GM21367 (cell line): ENCODE measurements around the gene CD93.

Experiments used
- ATAC-seq: cut with Tn5 transposase; IDR thresholded peaks from one replicate; pipeline ENCODE4 v1.9.1; 2021; ENCODE audit not compliant: unreplicated experiment

The CD93 gene, protein sequence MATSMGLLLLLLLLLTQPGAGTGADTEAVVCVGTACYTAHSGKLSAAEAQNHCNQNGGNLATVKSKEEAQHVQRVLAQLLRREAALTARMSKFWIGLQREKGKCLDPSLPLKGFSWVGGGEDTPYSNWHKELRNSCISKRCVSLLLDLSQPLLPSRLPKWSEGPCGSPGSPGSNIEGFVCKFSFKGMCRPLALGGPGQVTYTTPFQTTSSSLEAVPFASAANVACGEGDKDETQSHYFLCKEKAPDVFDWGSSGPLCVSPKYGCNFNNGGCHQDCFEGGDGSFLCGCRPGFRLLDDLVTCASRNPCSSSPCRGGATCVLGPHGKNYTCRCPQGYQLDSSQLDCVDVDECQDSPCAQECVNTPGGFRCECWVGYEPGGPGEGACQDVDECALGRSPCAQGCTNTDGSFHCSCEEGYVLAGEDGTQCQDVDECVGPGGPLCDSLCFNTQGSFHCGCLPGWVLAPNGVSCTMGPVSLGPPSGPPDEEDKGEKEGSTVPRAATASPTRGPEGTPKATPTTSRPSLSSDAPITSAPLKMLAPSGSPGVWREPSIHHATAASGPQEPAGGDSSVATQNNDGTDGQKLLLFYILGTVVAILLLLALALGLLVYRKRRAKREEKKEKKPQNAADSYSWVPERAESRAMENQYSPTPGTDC

GRCh38 chr20:23086056-23086566 lies at the start of gene CD93:
Gene CD93 (minus strand): TSS chr20:23086324. CDS start chr20:23086192, 132 bp downstream.
- no peak for ATAC-seq

- ATAC-seq = no peak
Measured at GRCh38 chr20:23133560-23133998, 47.5 kb upstream of the CD93 start.

GRCh38 chr20:23132930-23133559 lies 46.9 kb upstream of the CD93 start:
- ATAC-seq = no peak

DNA sequence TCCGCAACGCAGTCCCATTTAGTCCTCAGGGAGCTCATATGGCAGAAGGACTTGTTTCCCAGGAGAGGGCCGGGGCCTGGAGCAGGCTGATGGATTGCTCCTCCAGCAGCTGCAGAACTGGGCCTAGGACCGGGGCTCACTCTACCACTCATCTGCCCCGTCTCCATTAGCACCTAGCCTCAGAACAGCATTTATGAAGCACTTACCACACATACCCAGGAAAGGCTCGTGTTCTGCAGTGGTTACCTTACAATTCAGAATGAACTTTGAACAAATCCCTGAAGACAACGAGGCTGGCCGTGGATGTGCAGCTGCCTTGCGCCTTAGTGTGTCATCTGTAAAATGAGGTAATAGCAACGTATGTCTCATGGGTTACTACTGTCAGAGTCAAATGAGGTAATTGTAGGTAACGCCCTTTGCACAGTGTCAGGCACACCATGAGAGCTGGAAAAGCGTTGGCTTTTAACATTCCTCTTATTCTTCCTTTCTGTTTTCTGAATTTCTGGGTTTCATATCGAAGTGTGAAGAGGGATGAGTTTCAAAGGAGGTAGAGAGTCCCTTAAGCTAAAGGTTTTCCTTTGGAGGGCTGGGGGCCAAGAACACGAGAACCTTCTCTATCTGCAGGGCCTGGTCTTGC lies 46.3 kb upstream of the CD93 start:
- ATAC-seq = no peak

DNA sequence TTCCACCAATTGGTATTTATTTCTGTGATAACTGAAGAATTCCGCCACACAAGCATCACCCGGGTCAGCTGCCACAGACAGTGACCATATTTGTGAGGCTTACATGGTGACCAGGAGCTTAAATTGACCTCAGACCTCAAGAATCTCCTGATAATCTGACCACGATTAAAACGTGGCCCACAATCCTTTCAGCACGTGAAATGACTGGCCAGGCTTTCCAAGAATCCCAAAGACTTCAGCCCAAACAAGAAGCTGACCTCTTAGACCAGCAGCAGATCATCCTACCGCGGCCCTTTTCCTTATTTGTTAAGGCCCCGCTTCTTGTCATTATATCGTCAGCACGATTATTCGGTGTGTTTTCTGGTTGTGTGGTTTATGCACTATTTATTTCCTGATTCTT lies 45.6 kb upstream of the CD93 start:
- no peak for ATAC-seq

- ATAC-seq = no peak
Measured at GRCh38 chr20:23130622-23131140, 44.6 kb upstream of the CD93 start.

GRCh38 chr20:23129891-23130621 lies 43.9 kb upstream of the CD93 start:
- ATAC-seq = no peak

- no peak for ATAC-seq
Measured at GRCh38 chr20:23129266-23129665, 43.1 kb upstream of the CD93 start.

DNA sequence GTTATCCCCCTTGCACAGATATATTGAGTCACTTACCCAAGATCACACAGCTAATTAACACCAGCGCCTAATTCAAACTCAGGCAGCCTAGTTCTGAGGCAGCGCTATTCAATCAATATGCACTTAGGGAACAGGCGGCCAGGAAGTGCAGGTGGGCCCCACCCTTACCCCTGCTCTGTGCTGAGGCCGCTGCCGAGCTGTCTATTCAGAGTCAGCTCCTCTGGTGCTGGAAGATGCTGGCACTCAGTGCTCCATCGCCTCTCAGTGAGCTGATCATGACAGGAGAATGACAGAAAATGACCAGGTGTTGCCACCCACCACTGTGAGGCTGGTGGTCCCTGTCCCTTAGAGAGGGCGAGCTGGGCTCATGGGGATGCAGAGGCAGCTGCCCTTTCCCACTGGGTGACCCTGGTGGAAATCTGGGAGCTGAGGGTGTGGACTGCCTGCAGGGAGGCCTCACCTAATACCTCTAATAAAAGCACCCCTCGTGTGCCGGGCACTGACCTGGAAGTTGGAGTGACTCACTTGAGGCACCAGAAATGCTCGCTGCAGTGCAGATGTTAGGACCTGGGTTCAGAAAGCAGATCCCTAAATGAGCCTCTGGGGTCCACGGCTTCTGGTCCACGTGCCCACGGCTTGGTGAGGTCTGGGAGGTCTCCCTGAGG lies 42.5 kb upstream of the CD93 start:
- ATAC-seq = no peak

DNA sequence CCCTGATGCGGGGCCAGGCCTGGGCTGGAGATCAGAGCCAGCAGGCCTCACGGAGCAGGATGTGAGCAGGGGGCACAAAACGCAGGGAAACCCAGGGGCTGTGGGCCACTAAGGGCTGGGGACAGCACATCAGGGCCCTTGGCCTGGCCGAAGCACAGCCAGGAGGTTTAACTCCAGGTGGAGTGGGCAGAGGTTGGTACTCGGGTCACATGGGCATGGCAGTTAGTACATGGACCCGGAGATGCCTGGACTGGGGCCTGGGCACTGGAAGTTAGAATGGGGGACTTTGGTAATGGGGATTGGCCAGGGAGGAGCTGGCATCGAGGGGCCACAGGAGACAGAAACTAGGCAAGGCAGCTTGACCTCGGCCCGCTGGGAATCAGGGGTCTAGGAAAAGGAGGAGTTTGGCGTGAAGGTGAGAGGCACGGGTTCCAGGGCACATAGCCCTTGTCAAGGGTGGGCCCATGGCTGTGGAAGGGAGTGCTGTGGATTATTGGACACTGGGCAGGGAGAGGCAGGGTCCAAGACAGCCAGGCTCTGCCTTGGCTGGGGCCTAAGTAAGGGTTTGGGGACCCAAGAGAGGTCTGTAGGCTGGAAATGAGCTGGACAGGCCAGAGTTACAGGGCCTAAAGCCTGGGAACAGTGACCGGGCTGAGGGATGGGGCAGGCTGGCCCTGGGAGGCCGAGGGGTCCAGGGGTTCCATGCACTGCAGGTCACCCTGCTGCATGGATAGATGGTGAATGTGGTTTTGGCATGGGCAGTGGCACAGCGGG lies 41.6 kb upstream of the CD93 start:
- no peak for ATAC-seq

GRCh38 chr20:23126281-23127061 lies 40.3 kb upstream of the CD93 start:
- no peak for ATAC-seq

GRCh38 chr20:23125625-23126191 lies 39.6 kb upstream of the CD93 start:
- ATAC-seq = no peak

- no peak for ATAC-seq
Measured at GRCh38 chr20:23125159-23125558, 39.0 kb upstream of the CD93 start.

- no peak for ATAC-seq
Measured at GRCh38 chr20:23123886-23124285, 37.8 kb upstream of the CD93 start.

- no peak for ATAC-seq
Measured at GRCh38 chr20:23122796-23123655, 36.9 kb upstream of the CD93 start.

- no peak for ATAC-seq
Measured at GRCh38 chr20:23122321-23122720, 36.2 kb upstream of the CD93 start.

GRCh38 chr20:23121751-23122320 lies 35.7 kb upstream of the CD93 start:
- ATAC-seq = no peak
